ENCODE data around the gene RPL13A.
"Not testable (repeated sequence)": the region's sequence is repeated elsewhere in the genome, so short reads cannot be mapped to it uniquely, and the experiment has no call there.

Gene RPL13A

DNA sequence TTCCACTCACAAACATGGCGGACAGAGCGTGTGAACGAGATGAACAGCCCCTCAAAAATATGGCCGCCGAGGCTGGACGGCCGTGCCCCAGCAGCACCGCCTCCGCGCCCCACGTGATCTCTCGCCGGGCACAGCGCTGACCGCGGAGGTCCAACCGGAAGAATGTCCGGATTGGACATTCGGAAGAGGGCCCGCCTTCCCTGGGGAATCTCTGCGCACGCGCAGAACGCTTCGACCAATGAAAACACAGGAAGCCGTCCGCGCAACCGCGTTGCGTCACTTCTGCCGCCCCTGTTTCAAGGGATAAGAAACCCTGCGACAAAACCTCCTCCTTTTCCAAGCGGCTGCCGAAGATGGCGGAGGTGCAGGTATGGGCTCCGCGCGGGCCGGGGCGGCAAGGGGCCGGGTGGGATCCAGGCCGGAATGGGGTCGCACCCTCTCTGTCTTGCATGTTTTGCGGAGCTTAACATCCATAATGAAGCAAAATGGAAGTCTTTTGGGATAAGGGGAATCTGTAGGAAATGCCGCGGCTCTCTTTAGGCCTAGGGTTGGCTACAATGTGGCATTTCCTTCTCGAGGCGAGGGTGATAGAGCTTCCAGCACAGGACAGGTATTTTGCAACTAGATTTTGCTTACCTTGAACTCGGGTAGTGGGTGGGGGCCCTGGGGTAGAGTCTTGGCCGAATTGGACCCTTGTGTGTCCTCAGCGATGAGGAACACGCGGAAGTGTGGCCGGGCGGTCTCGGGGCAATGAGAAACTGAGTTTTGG lies at the start of gene RPL13A:
Gene RPL13A (plus strand): TSS at position 332 of the 769 bp plus-strand sequence. CDS start 22 bp downstream, at position 354.
- DNase-seq, result peak; percentile 99

DNA sequence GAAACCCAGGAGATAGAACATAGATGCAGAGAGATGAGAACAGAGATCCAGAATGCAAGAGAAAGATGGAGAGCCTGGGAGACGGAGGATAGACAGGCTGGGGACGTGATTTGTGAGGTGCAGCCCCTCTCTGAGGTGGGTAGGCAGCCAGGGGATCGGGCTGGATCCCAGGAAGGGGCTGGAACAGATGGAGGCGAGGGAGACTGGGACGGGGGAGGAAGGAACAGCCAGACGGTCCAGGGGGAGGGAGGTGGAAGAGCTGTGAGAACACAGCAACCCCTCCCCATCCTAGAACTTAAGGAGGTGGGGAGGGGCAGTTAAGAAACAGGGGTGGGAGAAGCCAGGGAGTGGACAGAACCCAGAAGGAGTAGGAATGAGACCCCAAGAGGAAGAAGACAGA lies 49.1 kb upstream of the RPL13A start:
- DNase-seq, result no peak

DNA sequence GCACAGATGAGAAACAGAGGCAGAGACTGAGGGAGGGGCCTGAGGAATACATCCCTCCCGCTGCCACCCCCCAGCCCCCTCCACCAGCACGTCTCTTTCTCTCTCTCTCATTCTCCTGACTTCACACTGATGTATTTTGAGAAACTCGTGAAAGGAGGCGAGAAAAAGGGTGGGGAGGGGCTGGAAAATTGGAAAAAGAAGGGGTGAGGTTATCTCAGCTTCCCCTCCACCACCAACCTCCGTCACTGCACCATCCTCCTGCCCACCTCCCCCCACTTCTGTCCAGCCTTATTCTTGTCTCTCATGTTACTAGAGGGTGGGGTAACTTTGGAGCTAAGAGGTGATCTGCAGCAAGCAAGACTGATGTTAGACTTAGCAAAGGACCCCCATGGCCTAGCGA lies 47.6 kb upstream of the RPL13A start:
- DNase-seq, result no peak

DNA sequence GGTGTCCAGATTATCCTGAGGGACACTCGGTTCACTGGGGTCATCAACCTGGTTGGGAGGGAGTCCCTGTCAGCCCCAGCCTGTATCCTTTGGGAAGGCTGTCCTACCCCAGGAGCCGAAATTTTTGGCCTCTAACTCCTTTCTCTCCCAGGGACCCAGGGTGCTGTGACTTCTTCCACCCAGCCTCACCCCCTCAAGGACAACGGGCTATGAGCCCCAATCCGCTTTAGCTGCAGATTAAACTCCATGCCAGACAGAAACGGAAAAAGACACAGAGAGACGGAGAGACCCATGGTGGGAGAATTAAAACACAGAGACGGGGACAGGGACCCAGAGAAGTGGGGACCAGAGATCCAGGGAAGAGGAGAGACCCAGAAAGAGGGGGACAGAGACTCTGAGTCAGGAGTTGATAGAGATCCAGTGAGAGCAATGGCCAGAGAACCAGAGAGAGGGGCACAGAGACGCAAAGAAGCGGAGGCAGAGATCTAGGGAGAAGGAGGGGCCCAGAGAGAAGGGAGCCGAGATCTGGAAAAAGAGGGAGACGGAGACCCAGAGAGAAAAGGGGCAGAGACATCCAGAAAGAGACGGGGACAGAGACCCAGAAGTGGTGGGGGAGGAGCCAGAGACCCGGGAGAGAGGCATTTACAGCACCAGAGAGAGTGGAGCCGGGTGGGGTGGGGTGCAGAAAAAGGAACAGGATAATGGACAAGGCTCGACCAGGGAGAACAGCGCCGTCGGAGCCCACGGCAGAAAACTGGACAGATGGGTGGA lies 46.8 kb upstream of the RPL13A start:
- no peak for DNase-seq

DNA sequence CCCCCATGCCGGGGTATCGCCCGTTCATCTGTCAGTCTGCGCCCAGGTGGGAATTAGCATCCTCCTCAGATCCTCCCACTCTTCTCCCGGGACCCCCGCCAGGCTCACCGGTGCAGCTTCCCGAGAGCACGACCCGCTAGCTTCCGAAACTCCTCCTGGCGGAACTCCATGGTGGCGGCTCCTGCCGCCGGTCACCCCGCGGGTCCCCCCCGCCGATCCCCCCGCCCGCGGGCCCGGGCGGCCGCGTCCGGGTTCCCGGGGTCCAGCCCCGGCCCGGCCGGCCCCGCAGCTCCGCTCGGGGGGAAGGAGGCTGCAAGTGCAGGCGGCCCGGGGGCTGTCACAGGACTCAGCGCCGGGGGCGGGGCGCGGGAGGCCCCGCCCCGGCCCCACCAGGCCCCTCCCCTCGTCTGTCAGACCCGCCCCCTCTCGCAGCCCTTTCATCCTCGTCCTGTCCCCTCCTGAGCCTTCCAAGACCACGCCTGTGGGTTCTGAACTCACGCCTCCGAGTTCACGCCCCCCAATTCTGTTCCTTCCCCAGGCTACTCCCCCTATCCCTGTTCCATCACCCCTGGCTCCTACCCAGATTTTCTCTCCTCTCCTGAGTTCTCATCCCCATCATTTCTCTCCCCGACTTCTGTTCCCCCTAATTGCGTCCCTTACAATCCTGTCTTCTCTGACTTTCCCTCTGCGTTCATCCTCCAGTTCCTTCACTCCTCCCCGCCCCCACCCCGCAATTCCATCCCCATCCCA lies 46.0 kb upstream of the RPL13A start, which contains the start of gene SLC17A7:
Gene SLC17A7 (minus strand): TSS at position 318 of the 750 bp plus-strand sequence. CDS start 148 bp downstream, at position 170.
- peak; percentile 64 for DNase-seq

DNA sequence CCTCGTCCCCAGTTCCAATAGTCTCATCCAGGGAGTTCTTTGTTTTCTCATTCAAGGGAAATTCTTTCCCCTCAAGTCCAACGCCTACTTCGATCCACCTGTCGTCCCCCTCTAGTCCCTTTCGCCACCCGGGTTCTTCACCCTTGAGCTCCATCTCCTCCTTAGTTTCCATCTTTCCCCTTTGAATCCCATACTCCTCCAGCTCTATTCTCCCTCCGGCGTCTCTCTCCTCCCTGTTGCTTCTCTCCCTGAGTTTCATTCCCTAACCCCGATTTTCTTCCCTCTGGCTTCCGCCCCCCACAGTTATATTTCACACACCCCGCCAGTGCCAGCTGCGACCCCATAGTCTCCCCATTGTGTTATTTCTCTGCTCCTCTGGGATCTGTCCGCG lies 45.5 kb upstream of the RPL13A start:
- no peak for DNase-seq

DNA sequence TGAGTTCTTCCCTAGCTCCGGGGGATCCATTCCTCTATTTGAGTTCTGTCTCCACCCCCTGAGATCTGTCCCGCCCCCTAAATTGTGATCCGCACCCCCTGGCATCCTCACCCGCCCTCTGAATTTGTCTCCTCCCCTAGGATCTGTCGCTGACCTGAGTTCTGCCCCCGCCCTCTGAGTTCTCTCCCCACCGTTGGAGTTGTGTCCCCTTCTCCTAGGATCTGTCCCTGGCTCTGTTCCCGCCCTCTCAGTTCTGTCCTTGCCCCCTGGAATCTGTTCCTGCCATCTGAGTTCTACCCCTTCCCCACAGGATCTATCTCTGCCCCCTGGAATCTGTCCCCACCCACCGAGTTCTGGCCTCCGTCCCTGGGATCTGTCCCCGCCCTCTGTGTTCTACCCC lies 45.1 kb upstream of the RPL13A start:
- DNase-seq, result peak; percentile 38

DNA sequence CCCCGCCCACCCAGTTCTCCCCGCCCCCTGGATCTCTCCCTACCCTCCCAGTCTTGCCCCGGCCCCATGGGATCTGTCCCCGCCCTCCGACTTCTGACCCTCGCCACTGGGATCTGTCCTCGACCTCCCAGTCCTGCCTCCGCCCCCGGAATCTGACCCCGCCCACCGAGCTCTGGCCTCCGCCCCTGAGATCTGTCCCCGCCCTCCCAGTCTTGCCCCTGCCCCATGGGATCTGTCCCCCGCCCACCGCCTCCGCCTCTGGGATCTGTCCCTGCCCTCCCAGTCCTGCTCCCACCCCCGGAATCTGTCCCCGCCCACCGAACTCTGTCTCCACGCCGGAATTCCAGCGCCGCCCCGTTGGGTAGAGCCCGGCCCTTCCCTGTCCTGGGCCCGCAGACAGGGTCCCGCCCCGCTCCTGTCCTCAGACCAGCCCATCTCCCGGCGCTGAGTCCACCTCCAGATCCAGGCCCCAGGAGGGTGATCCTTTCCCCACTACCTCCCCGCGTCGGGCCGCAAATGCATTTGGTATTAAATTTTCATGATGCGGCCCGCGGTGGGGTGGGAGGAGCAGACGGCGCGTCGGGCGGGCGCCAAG lies 44.5 kb upstream of the RPL13A start:
- peak; percentile 81 for DNase-seq

DNA sequence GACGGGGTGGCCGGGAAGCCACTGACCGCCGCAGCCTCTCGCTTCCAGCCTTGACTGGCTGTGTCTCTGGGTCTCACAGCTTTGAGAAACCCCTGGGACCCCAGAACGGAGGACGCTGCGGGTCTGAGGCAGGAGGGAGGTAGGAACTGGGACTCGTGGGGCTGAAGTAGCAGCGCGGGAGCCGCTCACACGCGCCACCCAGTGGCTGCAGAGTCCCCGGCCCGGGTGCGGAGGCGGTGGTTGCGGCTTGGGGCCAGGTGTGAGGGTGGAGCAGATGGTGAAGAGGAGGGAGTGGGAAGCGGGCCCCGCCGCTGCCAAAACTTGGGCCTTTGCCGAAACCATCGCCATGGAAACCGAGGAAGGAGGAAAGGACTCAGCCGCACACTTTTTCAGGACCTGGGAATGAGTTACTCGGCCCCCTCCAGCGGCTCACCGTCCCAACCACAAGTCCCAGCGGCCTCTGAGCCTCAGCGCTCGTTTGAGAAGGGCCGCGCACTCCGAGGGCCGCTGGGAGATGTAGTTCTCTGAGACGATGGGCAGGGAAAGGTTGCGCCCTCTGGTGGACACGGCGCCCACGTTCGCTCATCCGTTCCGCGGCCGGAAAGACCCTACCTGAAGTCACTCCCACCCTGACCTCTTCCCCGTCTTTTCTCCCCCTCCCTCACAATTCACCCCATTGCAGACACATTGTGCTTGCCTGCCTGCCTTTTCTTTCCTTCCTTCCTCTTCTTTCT lies 43.9 kb upstream of the RPL13A start:
- peak; percentile 98 for DNase-seq

DNA sequence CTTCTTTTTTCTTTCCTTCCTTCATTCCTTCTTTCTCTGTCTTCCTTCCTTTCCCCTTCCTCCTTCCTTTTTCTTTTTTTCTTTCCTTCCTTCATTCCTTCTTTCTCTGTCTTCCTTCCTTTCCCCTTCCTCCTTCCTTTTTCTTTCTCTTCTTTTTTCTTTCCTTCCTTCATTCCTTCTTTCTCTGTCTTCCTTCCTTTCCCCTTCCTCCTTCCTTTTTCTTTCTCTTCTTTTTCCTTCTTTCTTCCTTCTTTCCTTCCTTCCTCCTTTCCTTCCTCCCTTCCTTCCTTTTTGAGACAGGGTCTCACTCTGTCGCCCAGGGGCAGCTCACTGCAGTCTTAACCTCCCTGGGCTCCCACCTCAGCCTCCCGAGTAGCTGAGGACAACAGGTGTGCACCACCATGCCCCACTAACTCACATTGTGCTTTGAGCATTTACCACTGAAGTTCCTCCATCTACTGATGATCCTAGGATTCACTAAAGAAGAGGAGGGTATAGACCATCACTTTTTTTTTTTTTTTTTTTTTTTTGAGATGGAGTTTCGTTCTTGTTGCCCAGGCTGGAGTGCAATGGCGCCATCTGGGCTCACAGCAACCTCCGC lies 43.2 kb upstream of the RPL13A start:
- DNase-seq, result not testable (repeated sequence)

DNA sequence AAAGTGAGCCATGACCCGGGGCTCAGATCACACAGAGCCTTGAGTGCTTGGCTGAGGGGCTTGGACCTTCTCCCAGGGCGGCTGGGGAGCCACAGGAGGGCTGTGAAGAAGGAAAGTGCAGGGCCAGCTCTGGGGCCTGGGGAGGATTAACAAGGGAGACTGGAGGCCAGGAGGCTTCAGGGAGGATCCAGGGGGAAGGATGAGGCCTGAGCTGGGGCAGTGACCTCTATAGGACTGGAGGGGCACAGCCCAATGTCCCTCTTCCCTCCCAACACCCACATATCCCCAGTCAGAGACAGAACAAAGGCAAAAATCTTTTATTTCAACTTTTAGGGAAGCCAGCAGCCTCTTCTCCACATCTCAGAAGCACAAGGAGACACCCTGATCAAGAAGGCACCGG lies 41.4 kb upstream of the RPL13A start:
- DNase-seq, result no peak

DNA sequence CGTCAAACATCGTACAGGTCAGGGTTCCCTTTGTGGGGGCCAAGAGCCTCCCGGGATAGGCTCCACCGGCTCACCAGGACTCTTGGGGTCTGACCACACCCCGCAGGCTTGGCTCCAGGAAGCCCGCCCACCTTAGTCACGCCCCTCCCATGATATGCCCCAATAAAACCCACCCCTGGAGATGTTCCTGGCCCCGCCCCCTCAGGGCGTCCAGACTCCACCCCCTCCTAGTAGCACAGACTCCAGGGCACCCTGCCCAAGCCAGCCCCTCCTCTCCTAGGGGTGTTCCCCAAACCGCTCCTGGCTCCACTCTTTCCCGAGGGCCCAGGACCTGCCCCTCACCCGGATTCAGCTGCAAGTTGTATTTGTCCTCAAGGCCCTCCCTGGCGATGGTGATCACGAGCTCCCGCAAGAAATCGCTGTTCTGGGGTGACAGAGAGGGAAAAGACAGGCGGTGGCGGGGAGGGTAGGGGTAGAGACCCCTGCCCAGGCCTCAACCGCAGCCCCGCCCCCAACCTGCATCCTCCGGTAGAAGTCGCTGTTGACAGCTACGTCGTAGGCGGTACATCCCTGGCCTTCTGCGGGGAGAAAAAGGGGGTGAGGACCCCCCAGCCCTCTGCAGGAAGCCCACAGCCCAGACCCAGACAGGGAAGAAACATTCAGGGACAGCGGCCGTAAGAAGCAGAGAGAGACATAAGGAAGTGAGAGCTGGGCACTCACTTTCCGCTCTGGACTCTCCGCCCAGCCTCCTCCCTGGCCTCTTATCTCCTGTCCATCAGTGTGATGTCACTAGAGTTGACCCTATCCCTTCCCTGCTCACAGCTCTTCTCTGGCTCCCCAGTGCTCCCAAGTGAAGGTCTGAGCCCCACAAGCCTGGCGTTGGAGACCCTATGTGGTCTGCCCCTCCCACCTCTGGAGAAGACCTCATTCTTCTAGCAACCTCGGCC lies 39.6 kb upstream of the RPL13A start:
- DNase-seq, result peak; percentile 89

DNA sequence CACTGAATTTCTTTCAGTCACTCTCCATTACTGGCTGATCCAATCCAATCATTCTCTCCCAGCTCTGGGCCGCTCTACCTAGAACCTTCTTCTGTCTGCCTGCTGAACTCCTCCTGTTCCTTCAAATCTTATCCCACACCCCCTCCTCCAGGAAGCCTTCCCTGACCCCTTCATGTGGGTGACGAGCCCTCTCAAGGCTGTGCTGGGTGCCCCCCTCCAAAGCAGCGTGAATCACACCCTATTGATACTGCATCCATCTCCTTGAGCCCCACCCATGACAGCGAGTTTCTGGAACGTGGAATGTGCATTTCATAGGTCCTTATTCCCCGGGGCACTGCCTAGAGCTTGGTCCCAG lies 39.0 kb upstream of the RPL13A start:
- no peak for DNase-seq

DNA sequence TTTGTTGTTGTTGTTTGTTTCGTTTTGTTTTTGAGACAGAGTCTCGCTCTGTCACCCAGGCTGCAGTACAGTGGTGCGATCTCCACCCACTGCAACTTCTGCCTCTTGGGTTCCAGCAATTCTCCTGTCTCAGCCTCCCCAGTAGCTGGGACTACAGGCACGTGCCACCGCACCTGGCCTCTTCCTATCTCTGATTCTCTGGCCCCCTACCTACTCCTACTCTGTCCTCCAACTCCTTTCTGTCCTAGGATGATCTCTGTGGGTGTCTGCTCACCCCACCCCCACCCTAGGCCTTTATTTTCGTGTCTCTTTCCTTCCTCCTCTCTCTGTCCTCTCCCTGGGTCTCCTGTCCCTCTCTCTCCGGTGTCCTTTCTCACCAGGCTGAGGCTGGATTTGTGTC lies 37.0 kb upstream of the RPL13A start:
- no peak for DNase-seq

DNA sequence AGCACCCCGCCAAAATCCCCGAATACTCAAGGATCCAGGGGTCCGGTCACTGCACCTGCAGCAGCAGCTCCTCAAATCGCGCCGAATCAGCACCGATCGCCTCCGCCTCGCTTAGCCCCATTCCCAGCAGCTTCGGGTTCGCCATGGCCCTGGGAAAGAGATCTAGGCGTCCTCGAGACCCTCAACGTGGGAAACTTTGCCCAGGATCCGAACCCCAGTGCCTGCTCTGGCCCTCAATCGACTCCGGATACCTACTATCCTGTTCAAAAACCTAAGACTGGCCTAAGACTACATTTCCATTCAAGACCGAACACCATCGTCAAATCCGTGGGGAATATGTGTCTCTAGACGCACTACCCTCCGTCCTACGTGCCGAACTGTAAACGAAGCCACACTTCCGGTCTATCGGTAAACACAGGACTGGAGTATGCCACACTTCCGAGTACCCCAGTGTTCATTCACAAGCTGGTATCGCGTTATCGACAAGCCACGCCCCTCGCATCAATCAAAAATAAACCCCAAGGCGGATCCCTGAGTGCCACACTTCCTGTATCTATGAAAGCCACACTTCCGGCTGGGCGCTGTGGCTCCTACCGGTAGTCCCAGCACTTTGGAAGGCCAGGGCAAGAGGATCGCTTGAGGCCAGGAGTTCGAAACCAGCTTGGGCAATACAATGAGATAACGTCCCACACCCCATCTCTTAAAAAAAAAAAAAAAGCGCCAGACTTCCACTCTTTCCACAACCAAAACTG lies 35.8 kb upstream of the RPL13A start, which contains the start of gene PIH1D1:
Gene PIH1D1 (minus strand): TSS at position 385 of the 752 bp plus-strand sequence. CDS start 240 bp downstream, at position 145.
- DNase-seq, result peak; percentile 100

DNA sequence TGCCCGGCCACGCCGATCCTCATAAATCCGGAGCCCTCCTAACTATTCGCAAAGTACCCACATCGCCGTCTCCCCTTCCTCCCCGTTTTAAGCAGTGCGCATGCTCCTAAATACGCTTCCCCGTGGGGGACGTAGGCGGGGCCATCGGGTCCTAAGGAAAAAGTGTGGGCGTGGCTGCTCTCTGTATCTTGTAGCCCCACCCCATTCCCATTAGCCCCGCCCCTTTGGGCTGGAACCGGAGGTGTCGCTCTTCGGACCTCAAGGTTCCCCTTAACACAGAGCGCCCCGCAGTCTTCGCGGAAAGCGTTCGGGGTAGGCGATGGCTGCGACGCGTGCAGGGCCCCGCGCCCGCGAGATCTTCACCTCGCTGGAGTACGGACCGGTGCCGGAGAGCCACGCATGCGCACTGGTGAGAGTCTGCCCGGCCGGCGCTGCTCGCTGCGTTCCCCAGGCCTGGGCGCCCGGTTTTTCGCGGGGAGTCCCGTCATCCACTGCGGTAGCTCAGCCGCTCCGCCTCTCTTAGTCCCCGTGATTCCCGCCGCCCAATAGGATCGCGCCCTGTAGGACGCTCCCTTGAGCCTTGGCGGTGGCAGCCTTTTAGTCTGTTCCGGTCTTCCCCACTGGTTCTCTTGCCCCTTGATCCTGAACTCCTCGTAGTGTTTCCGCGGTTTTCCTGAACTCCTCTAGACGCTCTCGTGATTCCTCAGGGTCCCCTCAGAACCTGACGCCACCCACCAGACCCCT lies 34.2 kb upstream of the RPL13A start, which contains the start of gene ALDH16A1:
Gene ALDH16A1 (plus strand): TSS at position 213 of the 744 bp plus-strand sequence. CDS start 107 bp downstream, at position 320.
- peak; percentile 100 for DNase-seq

DNA sequence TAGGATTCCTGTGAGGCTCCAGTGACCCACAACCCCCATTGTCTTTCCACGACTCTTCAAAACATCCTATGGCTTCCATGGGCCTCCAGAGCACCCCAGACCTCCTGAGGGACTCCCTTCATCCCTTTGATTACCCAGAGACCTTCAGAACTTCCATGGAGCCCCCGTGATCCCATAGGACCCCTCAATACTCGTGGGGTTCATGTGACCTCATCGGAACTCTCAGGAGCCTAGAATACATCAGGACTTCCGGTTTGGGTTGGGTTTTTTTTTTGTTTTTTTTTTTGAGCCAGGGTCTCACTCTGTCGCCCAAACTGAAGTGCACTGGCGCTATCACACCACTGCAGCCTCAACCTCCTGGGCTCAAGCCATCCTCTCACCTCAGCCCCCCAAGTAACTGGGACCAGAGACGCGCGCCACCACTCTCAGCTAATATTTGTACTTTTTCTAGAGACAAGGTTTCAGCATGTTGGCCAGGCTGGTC lies 33.6 kb upstream of the RPL13A start:
- DNase-seq, result peak; percentile 50

DNA sequence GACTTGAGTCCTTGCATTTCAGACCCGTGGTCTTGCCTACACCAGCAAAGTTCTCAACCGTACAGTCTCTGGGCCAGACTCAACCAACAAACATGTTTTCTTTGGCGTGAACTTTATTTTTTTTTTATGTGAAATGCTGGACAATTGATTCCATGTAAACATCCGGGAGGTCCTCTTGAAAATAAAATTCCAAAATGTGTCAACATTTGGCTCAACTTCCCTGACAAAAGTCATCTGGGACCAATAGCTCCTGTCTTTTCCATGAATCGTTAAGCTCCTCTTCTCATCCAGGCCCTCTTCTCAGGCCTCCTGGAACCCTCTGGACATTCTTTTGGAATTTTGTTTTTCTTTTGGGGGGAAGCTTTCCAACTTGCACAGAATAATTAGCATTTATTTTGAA lies 31.6 kb upstream of the RPL13A start:
- DNase-seq, result no peak

DNA sequence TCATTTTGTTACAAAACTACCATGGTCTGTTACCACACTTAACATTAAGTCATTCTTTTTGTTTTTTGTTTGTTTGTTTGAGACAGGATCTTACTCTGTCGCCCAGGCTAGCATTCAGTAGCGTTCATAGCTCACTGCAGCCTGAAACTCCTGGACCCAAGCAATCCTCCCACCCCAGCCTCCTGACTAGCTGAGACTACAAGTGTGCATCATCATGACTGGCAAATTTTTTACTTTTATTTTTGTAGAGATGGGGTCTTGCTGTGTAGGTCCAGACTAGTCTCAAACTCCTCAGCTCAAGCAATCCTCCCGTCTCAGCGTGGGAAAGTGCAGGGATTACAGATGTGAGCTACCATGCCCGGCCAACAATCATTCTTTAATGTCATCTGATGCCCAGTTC lies 31.1 kb upstream of the RPL13A start:
- DNase-seq, result no peak

Data from hematopoietic multipotent progenitor cell treated with erythropoietin and hydrocortisone succinate and interleukin-3 and kit ligand, for 6 days (in vitro differentiated cells).